Keratinocyte (primary cell): ENCODE measurements around the gene RFTN1. TPM values are rescaled to one million over a fixed set of nuclear protein-coding genes. Genes with fewer than 3 reads are reported as not detected.

Experiments used
- DNase-seq: peaks from one replicate; pipeline ENCODE4 v3.0.0-alpha.2; 2011; ENCODE audit warnings: low read depth, missing footprints, low spot score
- FAIRE-seq: peaks from 2 replicates; lab custom pipeline; 2011; peaks lifted over from hg19 to GRCh38; lab: Jason Lieb, UNC
- H2AFZ ChIP-seq: 2 replicates; pipeline ENCODE4 v1.6.0; 2012; ENCODE audit warnings: low read length, control low read depth, inconsistent platforms; ENCODE audit not compliant: control insufficient read depth
- H3K27ac ChIP-seq: 2 replicates; pipeline ENCODE4 v1.5.1; 2011; ENCODE audit warnings: low read length; ENCODE audit not compliant: control insufficient read depth, insufficient read depth
- H3K27me3 ChIP-seq: 3 replicates; pipeline ENCODE4 v1.6.0; 2011; ENCODE audit warnings: low read length; ENCODE audit not compliant: control insufficient read depth, insufficient read depth; ENCODE audit errors: extremely low read depth
- H3K36me3 ChIP-seq, 2 experiments: 2 replicates in 1 of 2; 3 replicates in 1 of 2; pipeline ENCODE4 v1.5.1; 2011; ENCODE audit warnings: low read length in 2 of 2, mild to moderate bottlenecking in 1 of 2; ENCODE audit not compliant: control insufficient read depth in 2 of 2, insufficient read depth in 2 of 2; ENCODE audit errors: extremely low read depth in 1 of 2
- H3K4me1 ChIP-seq: 3 replicates; pipeline ENCODE4 v1.5.1; 2011; ENCODE audit warnings: low read length; ENCODE audit not compliant: control insufficient read depth, insufficient read depth; ENCODE audit errors: extremely low read depth
- H3K4me2 ChIP-seq: 3 replicates; pipeline ENCODE4 v1.6.0; 2011; ENCODE audit warnings: low read depth, low read length; ENCODE audit not compliant: control insufficient read depth, insufficient read depth; ENCODE audit errors: extremely low read depth
- H3K4me3 ChIP-seq, 3 experiments: fragments of 200-600 bp in 1 of 3; sonication (generic) in 1 of 3; 2 replicates in 2 of 3; 3 replicates in 1 of 3; pipeline ENCODE4 v1.5.1; 2011 to 2016; ENCODE audit warnings: low read length in 3 of 3, mild to moderate bottlenecking in 3 of 3, control low read depth in 2 of 3, inconsistent platforms in 1 of 3, low read depth in 1 of 3, mixed read lengths in 1 of 3, mixed run types in 1 of 3, moderate library complexity in 1 of 3; ENCODE audit not compliant: control insufficient read depth in 2 of 3, insufficient read depth in 2 of 3; ENCODE audit errors: extremely low read depth in 1 of 3
- H3K79me2 ChIP-seq: 2 replicates; pipeline ENCODE4 v1.6.0; 2012; ENCODE audit warnings: low read length; ENCODE audit not compliant: control insufficient read depth, insufficient read depth
- H3K9ac ChIP-seq: 3 replicates; pipeline ENCODE4 v1.6.0; 2011; ENCODE audit warnings: low read length; ENCODE audit not compliant: control insufficient read depth, insufficient read depth; ENCODE audit errors: extremely low read depth
- H3K9me1 ChIP-seq: 3 replicates; pipeline ENCODE4 v1.6.0; 2011; ENCODE audit warnings: low read length; ENCODE audit not compliant: control insufficient read depth, insufficient read depth; ENCODE audit errors: extremely low read depth
- H3K9me3 ChIP-seq: 2 replicates; pipeline ENCODE4 v1.5.1; 2012; ENCODE audit warnings: low read depth, low read length; ENCODE audit not compliant: control insufficient read depth
- H4K20me1 ChIP-seq: 3 replicates; pipeline ENCODE4 v1.6.0; 2011; ENCODE audit warnings: low read length; ENCODE audit not compliant: control insufficient read depth, insufficient read depth; ENCODE audit errors: extremely low read depth
- CTCF ChIP-seq, 3 experiments: IDR thresholded peaks in 1 of 3; conservative IDR thresholded peaks in 1 of 3; optimal IDR thresholded peaks in 1 of 3; 2 replicates in 2 of 3; 3 replicates in 1 of 3; pipeline versions ENCODE3 to v1.5.1; 2011; ENCODE audit warnings: low read length in 3 of 3, mild to moderate bottlenecking in 3 of 3, moderate library complexity in 2 of 3, control low read depth in 1 of 3, inconsistent platforms in 1 of 3; ENCODE audit not compliant: insufficient read depth in 2 of 3; ENCODE audit errors: extremely low read depth in 1 of 3
- EZH2 ChIP-seq: IDR thresholded peaks from one replicate; pipeline ENCODE4 v1.6.1; 2012; ENCODE audit warnings: inconsistent platforms, mild to moderate bottlenecking, low read length, moderate library complexity
- dilution Hi-C: fragments of 300-500 bp; cut with MboI; formaldehyde crosslinking; loops from one replicate; pipeline ENCODE4 v1.7.0; 2020; ENCODE audit warnings: low sequenced_read_pairs; ENCODE audit not compliant: extremely low pct_ligation_motif_present
- polyA plus RNA-seq, 5 experiments: library from polyadenylated mRNA; depleted of rRNA in 3 of 5; stranded (reverse) in 3 of 5; stranded (forward) in 1 of 5; unstranded in 1 of 5; fragments of >200 nt; gene quantifications; 1 replicate in 1 of 5; 2 replicates in 3 of 5; 3 replicates in 1 of 5; pipeline versions ENCODE4 v1.2.1 to v1.2.3, GENCODE V29; 2011 to 2012; ENCODE audit warnings: missing spikeins in 2 of 5, low read depth in 1 of 5, low replicate concordance in 1 of 5

The RFTN1 gene
- polyA plus RNA-seq, 1 donor (not counting 4 experiments of a cell fraction or from before 2014, with no cell fraction given), result 18.0 TPM

GRCh38 chr3:16547561-16548357, 34.3 kb upstream of the RFTN1 start:
- no peak overlapping the region for H3K27ac ChIP-seq
- DNase-seq (no peak), FAIRE-seq (no peak)
- no peaks in the 10 kb centered on the region for H4K20me1 ChIP-seq
- H2AFZ ChIP-seq, result no peak overlapping the region
- H3K27me3 ChIP-seq, result peaks cover 14% of the 10 kb centered on the region
- no peaks in the 10 kb centered on the region for H3K9me3 ChIP-seq
- H3K9me1 ChIP-seq, result no peaks in the 10 kb centered on the region
- H3K9ac ChIP-seq, result no peak overlapping the region
- H3K4me1 ChIP-seq, result peaks cover 22% of the 10 kb centered on the region
- TF ChIP-seq CTCF (optimal IDR thresholded peaks at IDR 0.05 in 1 of 3, IDR thresholded peaks at IDR 0.05 in 1 of 3, conservative IDR thresholded peaks at IDR 0.05 in 1 of 3; ENCODE audit: extremely low read depth in 1 of 3, insufficient read depth in 2 of 3, low read length in 3 of 3) (no peak), EZH2 (no peak)
- no peak overlapping the region for H3K4me2 ChIP-seq
- no peaks in the 10 kb centered on the region for H3K36me3 ChIP-seq
- H3K4me3 ChIP-seq, result no peak overlapping the region
- dilution Hi-C loops, result no loop called here
- no peaks in the 10 kb centered on the region for H3K79me2 ChIP-seq

- Histone ChIP-seq H3K9ac (no peak overlapping the region), H3K9me1 (no peaks in the 10 kb centered on the region), H3K4me1 (peaks cover 22% of the 10 kb centered on the region), H3K9me3 (no peaks in the 10 kb centered on the region), H4K20me1 (no peaks in the 10 kb centered on the region), H3K4me2 (no peak overlapping the region), H3K36me3 (no peaks in the 10 kb centered on the region), H2AFZ (no peak overlapping the region), H3K79me2 (no peaks in the 10 kb centered on the region), H3K4me3 (no peak overlapping the region), H3K27me3 (peaks cover 16% of the 10 kb centered on the region), H3K27ac (no peak overlapping the region)
- TF ChIP-seq CTCF (optimal IDR thresholded peaks at IDR 0.05 in 1 of 3, IDR thresholded peaks at IDR 0.05 in 1 of 3, conservative IDR thresholded peaks at IDR 0.05 in 1 of 3; ENCODE audit: extremely low read depth in 1 of 3, insufficient read depth in 2 of 3, low read length in 3 of 3) (no peak), EZH2 (no peak)
- FAIRE-seq, result no peak
- dilution Hi-C loops, result no loop called here
- DNase-seq, result no peak
Observed at GRCh38 chr3:16546186-16547010, 32.9 kb upstream of the RFTN1 start.
